Activated CD8-positive, alpha-beta memory T cell treated with anti-CD3 and anti-CD28 coated beads for 4 hours (primary cell): Measurements from ENCODE around the gene ARHGAP19.
"Not testable (repeated sequence)": the region's sequence is repeated elsewhere in the genome, so short reads cannot be mapped to it uniquely, and the experiment has no call there.

Experiments used
- DNase-seq, 2 donors: peaks; one replicate each; pipeline ENCODE4 v3.0.0-alpha.2; 2020; ENCODE audit warnings: low read depth in 2 of 2

Gene ARHGAP19

DNA sequence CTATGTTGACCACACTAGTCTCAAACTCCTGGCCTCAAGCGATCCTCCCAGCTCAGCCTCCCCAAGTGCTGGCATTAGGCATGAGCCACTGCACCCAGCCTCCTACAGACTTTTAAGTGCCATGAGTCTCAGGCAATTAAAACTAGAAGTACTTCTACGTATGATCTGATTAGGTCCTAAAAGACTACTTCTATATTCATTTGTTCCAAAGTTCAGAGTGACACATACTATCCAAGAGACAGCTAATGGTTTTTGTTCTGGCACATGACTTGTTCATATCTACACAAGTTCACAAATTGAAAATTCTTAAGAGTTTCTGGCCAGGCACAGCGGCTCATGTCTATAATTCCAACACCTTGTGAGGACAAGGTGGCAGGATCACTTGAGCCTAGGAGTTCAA is 11.7 kb downstream of the ARHGAP19 start:
- no peak for DNase-seq

DNA sequence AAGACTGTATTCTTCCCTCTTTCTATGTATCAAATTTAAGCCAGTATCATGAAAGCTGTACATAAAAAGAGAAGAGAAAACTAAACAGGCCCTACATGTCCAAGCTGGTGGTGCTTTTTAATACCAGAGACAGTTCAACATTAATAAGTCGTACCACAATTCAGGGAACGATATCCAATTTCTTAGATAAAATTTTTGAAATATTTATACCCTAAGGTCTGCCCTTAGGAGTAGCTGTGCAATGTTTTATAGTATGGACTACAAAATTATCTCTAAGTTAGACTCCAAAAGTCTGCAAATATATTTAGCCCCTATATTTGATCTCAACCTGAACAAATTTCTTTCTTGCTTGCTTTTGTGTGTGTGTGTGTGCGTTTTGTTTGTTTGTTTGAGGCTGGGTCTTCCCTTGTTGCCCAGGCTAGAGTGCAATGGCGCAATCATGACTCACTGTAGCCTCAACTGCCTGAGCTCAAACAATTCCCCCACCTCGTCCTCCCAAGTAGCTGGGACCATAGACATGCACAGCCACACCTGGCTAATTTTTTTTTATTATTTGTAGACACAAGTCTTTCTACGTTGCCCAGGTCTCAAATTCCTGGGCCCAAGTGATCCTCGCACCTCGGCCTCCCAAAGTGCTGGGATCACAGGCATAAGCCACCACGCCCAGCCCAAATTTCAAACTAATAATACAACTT is 13.2 kb downstream of the ARHGAP19 start:
- no peak for DNase-seq

DNA sequence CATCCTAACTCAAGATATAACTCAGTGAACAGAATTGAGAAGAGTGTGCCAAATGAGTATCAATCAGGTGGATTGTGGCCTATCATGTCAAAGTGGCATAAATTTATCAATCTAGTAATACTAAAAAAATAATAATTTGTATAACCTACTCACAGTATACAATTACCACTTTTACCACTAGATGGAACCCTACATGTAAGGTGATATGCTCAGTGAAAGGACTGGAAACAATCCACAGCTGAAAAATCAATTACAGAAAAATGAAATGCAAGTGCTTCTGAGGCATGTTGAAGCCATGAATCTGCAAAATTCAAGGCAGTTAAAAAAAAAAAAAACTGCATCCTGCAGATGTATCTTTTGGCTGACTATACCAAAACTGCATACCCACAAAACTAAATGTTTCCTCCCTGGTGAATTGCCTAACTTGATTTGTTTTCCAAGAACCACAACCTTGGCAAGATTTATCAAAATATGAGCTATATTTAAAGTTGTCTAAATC is 13.9 kb downstream of the ARHGAP19 start:
- no peak for DNase-seq

DNA sequence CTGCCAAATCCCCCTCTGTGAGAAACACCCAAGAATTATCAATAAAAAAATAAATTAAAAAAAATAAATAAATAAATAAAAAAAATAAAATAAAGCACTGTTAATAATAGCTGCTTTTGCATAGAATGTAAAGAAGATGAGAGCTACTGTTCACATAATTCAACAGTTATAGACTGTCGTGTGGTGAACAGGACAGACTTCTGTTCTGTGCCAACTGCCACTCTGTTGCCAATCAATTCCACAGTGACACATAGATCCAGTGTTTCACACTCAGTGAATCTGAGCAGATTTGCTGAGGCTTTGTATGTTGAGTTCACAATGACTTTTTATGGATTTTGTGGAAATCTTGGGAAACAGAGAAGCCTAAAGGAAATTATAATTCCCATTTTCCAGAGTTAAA is 14.9 kb downstream of the ARHGAP19 start:
- no peak for DNase-seq

DNA sequence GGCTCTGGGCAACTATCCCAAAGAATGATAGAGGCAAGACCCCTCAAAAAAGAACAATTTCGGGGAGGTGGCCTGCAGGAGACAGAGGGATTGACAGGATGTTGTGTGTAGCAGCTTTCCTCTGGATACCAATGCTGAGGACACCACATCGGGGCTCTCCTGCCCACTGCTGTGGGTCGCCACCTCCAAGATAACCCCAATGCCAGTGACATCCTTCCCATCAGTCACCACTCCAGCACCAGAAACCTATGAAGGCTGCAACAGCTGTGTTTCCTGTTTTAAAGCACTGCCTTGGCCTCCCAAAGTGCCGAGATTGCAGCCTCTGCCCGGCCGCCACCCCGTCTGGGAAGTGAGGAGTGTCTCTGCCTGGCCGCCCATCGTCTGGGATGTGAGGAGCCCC is 17.6 kb downstream of the ARHGAP19 start:
- no peak for DNase-seq

GRCh38 chr10:97273700-97274099 is 18.7 kb downstream of the ARHGAP19 start:
- no peak for DNase-seq

DNA sequence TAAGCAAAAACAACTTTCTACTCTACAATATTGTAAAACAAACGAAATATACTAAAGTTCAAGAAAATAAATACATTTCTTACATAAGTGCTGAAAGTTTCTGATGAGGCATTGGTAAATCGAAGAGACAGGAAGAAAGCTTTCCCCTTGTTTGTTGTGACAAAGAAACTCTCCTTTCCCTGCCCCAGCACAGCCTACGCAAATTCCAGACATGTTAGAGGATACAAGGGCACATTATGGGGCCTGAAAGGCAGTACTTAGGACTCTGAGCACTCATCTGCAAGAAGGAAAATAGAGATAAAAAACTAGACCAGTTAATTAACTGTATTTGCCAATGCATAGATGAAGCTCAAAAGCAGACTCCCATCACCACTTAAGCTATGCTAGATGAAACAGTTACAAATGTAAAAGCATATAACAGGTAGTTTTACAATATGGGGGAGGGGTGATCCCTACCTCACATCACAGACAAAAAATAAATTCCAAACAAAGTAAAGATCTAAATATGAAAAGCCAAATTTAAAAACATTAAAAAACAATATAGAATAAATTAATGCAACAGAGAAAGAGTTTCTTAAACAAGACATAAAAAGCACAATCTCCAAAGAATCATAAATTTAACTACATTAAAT is 21.8 kb downstream of the ARHGAP19 start:
- no peak for DNase-seq

DNA sequence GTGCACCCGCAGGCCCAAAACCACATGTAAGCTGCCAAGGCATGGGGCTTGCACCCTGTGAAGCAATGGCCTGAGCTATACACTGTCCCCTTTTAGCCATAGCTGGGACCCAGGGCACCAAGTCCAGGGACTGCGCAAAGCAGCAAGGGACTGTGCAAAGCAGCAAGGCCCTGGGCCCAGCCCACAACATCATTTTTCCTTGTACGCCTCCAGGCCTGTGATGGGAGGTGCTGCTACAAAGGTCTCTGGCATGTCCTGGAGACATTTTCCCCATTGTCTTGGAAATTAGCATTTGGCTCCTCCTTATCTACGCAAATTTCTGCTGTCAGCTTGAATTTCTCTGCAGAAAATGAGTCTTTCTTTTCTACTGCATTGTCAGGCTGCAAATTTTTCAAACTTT is 24.8 kb downstream of the ARHGAP19 start:
- no peak for DNase-seq

DNA sequence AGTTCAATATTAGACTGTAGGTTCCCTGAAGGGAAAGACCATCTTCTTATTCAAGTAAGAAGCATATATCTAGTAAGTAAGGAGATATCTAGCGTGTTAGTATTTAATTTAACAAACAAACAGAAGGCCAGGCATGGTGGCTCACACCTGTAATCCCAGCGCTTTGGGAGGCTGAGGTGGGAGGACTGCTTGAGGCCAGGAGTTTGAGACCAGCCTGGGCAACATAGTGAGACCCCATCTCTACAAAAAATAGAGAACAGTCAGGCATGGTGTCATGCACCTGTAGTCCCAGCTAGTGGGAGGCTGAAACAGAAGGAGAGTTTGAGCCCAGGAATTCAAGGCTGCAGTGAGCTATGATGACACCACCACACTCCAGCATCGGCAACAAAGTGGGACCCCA is 27.3 kb downstream of the ARHGAP19 start:
- DNase-seq, result not testable (repeated sequence)

DNA sequence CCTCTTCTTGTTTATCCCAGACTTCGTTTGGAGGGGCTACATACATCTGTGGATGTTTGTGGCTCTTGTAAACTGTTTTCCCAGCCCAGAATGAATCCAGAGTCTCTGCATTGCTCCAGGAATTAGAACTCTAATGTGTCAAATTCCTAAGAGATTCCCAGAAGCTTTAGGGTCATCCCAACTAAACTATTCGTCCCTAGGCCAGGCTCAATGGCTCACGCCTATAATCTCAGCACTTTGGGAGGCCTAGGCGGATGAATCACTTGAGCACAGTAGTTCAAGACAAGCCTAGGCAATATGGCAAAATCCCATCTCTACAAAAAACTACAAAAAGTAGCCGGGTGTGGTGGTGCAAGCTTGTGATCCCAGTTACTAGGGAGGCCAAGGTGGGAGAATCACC is 28.5 kb downstream of the ARHGAP19 start:
- no peak for DNase-seq

- no peak for DNase-seq
Measured at GRCh38 chr10:97261656-97262055, 30.8 kb downstream of the ARHGAP19 start.

DNA sequence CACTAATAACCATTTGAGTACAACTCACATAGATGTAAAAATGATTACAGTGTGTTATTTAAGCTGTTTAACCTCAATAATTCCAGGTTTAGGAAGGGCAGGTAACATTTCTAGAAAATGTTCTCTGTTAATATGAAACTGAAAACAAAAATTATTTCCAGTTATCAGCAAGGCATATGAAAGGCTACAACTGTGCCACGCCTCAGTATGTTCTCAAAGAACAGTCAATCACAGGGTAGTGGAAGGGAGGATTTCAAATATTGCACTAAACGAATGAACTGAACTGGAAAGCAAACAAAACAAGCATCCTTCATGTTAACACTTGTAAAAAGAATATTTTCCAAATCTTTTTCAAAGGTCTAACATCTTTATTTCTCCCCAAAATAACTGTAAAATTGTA is 31.3 kb downstream of the ARHGAP19 start:
- DNase-seq, result no peak

GRCh38 chr10:97259119-97259518 is 33.3 kb downstream of the ARHGAP19 start:
- DNase-seq, result no peak

- DNase-seq, result no peak
Measured at GRCh38 chr10:97256356-97256755, 36.1 kb downstream of the ARHGAP19 start.

DNA sequence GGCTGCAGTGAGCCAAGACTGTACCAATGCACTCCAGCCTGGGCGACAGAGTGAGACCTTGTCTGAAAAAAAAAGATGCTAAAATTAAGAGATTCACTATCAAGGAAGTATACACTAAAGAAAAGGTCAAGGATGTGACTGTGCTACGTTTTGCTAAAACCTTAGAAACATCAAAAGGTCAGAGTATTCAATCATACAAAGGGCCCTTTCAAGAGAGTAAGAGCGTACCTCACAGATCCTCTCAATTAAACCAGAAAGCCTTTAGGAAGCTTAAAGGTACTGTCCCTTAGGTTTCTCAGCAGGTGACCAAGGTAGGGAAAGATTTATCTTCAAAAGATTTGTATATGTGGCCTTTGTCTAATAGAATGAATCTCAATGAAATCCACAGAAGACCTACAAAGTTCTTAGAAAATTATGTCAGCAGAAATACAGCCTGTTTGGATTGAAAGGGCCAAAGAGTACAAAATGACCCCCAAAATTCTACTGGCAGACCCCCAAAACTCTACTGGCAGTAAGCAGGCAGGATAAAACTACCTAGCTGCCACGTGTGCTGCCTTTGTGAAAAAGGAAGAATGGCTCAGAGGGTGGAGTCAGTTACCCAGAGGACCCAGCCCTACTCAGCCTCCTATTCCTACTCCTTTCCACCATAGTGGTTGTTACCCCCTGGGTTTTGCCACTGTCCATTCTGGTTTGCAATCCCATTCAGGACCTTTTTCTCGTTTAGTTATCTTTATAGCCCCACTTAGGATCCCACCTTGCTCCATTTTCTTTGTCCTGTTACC is 36.7 kb downstream of the ARHGAP19 start:
- no peak for DNase-seq

DNA sequence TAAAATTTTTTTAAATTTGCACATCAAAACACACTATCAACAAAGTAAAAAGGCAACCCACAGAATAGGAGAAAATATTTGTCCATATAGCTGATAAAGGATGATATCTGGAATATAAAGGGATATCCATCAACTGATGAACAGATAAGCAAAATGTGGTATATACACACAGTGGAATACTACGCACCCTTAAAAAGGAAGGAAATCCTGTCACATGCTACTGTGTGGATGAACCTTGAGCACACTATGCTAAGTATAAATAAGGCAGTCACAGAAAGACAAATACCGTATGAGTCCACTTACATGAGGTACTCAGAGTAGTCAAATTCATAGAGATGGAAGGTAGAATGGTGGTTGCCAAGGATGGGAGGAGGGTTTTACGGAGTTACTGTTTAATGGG is 37.7 kb downstream of the ARHGAP19 start:
- DNase-seq, result no peak

- DNase-seq, result no peak
Measured at GRCh38 chr10:97250952-97251351, 41.5 kb downstream of the ARHGAP19 start.

DNA sequence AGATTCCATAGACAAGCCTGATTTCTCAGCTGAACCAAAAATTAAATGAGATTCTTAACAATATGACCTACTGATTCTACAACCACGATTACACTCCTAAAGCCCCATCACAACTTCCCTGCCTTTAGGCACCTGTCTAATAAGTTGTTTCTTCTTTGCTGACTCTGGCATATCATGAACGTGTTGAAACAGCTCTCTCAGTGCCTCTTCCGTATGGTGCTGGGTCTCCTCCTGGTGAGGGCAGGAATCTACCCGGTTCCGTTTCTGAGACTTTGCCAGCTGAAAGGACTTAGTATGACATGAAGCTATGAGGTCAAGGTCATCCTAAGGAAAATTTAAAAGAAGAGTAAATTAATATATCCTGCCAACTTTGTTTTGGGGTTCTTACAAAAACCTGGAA is 48.6 kb downstream of the ARHGAP19 start:
- no peak for DNase-seq

GRCh38 chr10:97238855-97239254 is 53.6 kb downstream of the ARHGAP19 start:
- DNase-seq, result no peak

DNA sequence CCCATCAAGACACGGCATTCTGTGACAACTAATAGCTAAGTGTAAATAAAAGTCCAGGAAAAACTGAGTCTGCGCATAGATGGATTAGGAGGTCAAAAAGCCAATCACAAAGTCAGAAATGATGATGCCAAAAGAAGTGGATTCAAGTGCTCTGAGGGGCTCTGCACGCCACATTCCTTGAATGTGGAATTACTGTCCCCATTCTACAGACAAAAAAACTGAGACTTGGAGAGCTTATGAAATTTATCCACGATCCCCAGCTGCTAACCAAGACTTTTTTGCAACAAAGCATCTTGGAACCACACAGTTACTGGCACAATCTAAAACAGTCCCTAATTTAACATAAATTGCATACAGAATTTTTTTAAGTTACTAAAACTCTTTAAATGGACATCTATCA is 57.1 kb downstream of the ARHGAP19 start:
- no peak for DNase-seq

GRCh38 chr10:97234400-97234799 is 58.0 kb downstream of the ARHGAP19 start:
- no peak for DNase-seq

GRCh38 chr10:97230146-97230545 is 62.3 kb downstream of the ARHGAP19 start:
- no peak for DNase-seq
